ENCODE data around the gene NKAIN1.

GRCh38 chr1:31193729-31194128, 46.0 kb downstream of the NKAIN1 start:
- TF ChIP-seq POLR2A (IDR thresholded peaks at IDR 0.05) (no peak), CTCF (IDR thresholded peaks at IDR 0.05) (no peak), EP300 (IDR thresholded peaks at IDR 0.05) (no peak), POLR2AphosphoS5 (IDR thresholded peaks at IDR 0.05) (no peak)
